CD4-positive, alpha-beta T cell treated with Interleukin-15 for 4 hours (primary cell): ENCODE measurements around the gene HIPK2.

Source experiments
- DNase-seq: peaks from one replicate; pipeline ENCODE4 v3.0.0-alpha.2; 2020; ENCODE audit warnings: low spot score

Gene HIPK2

DNA sequence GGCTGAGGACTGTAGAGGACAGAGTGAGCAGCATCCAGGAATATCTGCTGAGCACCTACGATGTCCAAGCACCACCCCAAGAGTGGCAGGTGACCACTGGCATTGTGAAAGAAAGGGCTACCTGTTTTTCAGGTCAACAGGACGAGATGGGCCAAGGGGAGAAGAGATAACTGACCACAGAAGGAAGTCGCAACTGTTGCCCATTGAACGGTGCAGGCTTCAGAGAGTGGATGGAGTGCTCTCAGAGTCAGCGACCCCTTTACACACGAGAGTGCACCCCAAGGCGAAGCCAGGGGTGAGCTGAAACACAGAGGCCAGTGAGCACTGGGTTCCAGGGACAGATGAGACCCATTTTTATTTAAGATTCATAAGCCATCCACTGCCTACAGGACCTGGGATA, 42.3 kb downstream of the HIPK2 start:
- DNase-seq: no peak

DNA sequence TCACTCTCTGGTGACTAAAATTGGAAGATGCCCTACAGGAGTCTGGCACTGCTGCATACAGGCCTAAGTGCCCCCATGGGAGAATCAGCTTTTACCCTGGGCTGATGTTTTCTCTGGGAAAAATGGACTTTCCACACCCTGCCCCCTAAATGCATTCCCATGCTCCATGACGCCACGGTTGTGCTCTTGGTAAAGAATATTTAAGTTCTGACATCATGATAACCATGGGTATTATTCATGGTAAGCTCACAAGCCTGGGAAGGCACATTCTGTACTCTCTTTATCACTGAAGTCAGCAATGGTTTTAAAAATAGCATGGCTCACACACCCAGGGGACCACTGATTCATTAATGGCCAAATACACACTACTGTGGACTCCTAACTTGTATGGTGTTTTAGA, 43.4 kb downstream of the HIPK2 start:
- DNase-seq: no peak

DNA sequence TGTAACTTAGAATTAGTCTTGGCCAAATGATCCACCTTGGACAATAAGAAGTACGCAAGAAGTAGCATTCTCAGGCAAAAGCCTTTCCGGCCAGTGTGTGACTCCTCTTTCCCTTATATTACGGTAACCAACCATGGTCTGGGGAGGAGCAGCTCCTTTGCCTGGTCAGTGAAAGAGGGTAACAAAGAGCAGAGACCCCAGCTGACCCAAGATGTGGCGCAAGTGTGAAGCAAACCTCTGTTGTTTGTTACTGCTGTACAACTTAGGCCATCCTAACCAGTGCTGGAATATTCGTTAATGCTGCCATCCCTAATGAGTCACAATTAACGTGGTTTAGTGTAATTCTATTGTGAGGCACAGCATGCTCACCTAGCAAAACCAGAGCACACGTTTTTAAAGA, 44.0 kb downstream of the HIPK2 start:
- DNase-seq: no peak

DNA sequence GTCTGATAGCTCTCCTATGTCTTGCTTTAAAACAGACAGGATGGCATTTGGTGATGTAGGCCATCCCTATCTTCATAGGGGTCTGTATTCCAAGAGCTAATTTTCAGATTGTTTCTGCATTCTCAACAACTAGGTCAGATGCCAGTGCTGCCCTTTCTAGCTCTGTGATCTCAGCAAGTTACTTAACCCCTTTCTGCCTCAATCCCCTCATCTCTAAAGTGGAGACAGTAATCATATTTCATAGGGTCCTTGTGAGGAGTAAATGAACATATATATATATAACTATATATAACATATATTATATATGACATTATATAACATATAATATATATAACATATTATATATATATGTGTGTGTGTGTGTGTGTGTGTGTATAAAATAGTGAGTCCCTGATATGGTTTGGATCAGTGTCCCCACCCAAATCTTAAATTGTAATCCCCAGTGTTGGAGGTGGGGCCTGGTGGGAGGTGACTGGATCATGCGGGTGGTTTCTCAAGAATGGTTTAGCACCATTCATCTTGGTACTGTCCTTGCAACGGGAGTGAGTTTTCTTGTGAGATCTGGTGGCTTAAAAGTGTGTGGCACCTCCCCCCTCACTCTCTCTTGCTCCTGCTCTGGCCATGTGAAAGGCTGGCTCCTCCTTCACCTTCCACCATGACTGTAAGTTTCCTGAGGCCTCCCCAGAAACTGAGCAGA, 45.2 kb downstream of the HIPK2 start:
- no peak for DNase-seq

DNA sequence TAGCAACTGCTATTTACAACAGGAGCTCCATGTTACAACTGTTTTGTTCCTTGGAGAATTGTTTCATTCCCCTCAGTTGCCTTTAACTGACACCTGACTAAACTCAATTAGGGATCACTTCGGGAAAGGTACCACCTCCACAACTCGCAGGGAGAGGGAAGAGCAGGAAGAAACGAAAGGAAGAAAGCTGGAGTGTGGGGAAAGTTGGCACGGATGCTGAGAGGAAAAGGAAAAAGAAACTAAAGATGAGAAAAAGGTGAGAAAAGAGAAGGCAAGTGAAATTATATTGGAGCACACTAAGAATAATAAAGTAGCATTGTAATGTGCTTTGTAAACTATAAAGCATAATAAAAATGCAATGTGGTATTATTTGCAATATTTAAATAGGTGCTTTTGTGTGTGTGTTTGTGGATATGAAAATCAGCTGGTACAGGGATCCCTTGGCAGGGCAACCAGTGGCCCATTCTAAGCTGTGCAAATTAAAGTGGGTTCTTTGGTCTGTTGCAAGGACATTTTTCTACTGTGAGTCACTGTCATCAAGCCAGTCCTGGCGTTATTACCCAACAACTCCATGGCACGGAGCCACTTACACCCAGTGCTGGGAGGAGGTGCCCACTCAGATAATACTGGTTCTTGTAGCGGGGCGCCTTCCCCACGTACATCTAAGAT, 45.9 kb downstream of the HIPK2 start:
- no peak for DNase-seq

DNA sequence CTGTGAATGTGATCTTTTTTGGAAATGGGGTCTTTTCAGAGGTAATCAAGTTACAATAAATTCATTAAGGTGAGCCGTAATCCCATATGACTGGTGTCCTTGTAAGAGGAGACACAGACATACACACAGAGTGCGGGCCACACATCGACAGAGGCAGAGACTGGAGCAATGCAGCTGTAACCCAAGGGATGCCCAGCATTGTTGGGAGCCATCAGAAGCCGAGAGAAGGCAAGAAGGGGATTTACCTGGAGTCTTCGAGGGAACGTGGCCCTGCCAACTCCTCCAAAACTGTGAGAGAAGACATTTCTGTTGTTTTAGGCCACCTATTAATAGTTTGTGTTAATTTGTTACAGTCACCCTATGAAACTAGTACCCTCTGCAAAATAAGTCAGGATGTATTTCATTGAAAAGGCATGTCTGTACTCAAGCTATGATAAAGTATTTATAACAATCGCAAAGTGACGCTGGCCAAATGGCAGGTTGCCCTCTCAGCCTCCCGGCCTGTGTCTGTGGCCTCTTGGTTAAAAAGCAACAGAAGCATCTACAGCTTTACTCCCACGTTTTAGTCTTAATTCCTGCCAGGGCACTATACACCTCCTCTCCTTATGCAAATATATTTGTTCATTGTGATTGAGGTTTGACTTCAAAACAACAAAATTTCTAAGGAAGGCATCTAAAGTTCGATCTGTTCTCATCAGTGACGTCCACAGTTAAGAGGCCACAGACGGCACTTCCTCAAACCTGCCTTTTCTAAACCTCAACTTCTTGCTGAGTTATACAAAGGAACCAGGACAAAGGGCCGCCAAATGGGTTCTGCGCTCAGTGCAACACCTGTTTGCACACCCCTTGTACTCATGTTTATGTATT, 46.8 kb downstream of the HIPK2 start:
- DNase-seq: peak; percentile 4

DNA sequence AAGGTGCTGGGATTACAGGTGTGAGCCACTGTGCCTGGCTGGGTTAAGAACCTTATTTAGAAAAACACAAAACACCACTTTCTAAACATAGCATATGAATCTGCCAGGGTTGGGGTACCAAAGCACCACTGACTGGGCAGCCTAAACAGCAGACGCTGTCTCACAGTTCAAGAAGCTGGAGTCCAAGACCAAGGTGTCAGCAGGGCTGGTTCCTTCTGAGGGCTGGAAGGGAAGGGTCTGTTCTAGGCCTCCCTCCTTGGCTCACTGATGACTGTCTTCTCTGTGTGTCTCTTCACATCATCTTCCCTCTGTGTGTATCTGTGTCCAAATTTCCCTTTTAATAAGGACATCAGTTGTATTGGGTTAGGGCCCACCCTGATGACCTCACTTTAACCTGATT, 49.6 kb downstream of the HIPK2 start:
- no peak for DNase-seq

DNA sequence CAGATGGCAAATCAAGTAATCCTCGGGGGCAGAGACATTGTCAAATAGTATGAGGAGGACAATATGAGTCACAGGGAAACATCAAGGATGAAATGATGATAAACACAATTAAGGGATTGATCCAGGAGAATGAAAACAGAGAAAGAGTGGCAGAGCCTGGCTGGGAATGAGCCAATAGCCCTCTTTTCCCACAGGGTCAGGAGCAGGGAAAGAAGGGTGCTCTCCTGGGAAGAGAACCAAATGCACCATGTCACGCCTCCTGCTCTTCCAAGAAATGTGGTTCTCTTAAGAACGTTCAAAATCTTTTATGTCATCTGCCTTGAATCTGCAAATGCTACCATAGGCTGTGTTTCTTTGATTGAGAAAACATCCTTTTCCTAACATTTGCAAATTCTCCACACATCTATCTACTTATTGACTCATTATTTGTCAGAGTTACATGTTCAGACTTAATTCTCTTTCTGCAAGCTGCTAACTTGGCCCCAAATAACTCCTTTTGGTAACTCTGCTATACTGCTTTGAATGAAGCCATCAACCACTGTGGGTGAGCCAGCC, 50.6 kb downstream of the HIPK2 start:
- no peak for DNase-seq

DNA sequence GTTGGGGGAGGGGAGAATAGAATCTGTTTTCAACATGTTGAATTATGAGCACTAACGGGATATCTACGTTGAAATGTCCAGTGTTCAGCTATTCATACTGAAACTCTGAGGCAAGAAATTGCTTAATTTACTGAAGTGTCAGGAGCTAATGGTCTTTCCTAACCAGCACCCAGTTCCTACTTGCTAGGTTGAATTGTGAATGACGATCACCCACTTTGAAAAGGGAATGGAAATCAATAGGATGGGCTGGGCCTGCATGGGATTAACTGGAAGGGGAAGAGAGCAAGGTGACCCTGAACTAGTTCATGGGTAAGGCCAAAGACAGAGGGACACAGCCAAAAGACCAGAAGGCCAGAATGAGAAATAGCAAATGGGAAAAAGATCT, 51.3 kb downstream of the HIPK2 start:
- DNase-seq: no peak

DNA sequence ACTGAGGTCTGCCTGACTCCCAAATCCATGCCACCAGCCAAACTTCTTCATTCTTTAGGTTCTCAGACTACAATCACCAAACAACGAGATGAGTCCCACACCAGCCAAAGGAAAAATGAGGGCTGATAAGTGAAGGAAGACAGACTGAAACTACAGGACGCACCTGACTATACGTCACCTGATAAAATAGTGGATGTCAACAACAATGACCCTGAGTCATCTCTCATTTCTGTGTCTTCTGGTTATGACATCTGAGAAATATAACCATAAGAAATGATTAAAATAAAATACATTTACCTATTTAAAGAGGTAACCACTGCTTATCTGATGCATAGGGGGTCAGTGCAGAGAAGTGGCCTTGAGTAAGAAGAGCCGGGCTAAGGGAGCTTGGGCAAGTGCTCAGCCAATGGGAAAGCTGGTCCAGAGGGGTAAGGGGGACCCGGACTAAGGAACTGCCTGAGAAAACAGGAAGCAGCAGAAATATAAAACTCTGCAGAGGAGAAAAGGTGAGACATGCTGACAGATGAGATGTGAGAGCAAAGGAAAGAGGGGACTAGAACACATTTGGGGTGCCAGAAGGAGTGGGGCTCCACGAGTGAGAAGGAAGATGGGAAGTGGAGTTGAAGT, 51.8 kb downstream of the HIPK2 start:
- DNase-seq: no peak

DNA sequence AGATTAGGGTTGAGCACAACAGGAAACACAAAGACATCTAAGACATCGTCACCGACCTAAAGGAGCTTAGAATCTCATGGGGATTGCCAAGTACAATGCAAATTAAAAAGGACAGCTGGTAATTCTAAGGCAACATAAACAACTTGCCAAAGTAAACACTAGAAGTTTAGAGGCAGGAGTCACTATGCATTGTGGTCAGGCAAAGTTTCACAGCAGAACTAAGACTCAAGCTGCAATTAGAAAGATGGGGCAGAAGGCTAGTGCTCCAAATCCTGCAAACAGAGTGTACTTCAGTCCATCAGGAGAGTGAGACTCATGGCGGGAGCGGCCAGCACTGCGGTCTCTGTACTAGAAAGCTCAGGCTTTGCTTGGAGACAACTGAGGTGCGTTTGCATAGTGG, 52.7 kb downstream of the HIPK2 start:
- DNase-seq: no peak

DNA sequence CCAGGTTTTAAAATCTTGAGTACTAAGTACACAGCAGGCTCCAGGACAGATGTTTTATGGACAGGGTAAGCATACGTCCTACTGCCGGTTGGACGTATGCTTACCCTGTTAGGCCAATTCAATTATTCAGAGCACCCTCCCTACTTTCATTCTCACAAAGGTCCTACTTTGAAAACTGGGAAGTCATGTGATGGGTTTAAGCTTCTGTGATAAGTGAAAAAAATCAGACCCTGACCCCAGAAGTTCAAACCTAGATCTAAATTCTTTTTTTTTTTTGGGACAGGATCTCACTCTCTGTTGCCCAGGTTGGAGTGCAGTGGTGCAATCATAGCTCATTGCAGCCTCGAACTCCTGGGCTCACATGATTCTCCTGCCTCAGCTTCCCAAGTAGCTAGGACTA, 55.2 kb downstream of the HIPK2 start:
- DNase-seq: no peak

DNA sequence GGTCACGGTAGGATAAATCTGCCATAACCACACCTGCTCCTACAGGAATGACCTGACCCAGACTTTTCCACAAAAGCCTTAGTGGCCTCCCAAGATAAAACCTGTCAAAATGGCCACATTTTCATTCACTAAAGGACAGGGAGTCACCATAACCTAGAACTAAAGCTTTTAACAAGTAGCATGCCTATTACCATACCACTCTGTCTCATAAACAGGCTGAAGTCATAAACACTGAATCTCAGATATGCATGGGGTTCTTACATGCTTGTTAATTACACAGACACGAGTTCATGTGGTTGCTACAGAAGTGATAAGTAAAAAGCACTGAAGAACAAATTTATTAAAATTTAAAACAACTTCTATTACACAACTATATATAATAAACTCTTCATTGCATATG, 56.0 kb downstream of the HIPK2 start:
- DNase-seq: no peak

DNA sequence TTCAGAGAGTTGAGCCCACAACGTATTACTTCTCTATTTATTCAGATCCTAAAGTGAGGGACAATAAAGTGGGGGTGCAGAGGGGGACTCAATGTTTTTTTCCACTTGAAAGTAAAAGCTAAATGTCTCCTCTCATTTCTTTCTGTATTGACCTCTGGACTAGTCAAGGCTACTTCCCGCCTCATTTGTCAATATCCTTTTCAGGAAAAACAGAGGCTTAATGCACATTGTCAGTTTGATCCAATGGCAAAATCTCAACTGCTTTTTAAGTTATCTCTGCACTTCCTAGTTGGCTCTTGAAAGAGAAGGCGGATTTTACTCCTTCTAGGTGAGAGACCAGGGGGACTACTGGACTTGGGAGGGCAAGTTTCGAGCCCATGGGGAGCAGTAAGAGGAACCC, 56.4 kb downstream of the HIPK2 start:
- DNase-seq: no peak

DNA sequence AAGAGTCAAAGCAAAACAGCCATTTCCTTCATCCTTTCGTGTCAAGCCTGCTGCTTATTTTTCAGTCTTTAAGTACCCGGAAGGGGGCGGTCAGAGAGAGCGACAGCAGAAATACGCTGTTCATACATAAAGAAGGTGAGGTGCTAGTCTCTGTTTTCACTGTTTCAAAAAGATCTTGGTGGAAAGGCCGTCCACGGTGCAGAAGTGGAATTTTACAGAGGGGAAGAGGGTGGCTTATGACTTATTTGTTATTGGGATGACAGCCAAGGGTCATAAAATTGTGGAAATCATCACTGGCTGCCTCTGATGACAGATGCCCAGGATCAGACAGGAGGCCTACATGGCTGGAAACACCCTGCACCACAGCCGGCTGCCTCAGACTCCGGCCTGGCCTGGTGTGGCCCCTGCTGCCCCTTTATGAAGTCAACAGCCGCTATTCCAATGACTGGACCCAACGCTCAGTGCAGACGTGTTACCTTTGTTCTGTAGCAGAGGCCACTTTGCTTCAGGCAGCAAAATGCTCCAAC, 57.0 kb downstream of the HIPK2 start:
- no peak for DNase-seq

DNA sequence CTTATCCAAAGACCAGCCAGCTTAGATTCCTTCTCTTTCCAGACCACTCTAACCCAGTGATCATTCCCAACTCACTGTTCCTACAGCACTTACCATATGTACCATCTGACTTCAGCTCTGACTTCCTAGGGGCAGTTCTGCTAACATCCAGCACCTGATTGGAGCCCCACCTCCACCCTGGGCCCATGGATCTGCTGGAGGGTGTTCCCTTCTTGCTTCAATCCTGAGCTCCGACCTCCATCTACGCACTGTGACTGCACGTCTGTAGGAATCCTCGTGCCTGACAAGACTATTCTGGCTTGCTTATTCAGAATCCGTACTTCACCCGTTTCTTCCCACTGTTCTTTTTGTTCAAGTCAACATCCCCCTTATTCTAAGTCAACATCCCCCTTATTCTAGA, 57.6 kb downstream of the HIPK2 start:
- no peak for DNase-seq

DNA sequence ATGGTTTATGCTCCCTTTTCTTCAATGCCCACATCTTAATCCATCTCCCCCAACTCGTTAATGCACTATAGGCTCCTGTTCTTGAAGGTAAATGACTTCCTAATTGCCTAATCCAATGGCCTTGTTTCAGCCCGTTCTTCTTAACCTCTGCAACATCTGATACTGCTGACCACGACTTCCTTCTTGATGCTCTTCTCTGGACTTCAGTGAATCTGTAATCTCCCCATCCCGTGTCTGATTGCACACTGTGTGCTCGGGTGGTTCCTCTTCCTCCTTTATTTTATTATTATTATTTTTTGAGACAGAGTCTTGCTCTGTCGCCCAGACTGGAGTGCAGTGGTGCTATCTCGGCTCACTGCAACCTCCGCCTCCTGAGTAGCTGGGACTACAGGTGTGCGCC, 58.9 kb downstream of the HIPK2 start:
- no peak for DNase-seq

DNA sequence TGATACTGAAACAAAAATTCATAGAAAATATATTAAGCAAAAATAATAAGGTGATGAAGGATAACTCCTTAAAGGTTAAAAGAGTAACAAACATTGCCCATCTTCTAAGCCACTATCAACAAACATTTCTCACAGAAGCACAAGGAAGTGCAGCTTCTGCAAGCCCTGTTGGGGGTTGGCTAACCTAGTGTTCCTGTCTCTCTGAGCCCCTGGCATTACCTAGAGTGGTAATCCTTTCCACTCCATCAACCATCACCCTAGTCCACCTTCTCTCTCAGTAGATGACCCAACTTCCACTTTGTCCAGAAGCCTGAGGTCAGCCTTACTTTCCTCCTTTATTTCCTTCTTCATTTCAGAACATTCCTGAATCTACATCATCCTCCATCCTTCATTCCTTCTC, 59.7 kb downstream of the HIPK2 start:
- no peak for DNase-seq

DNA sequence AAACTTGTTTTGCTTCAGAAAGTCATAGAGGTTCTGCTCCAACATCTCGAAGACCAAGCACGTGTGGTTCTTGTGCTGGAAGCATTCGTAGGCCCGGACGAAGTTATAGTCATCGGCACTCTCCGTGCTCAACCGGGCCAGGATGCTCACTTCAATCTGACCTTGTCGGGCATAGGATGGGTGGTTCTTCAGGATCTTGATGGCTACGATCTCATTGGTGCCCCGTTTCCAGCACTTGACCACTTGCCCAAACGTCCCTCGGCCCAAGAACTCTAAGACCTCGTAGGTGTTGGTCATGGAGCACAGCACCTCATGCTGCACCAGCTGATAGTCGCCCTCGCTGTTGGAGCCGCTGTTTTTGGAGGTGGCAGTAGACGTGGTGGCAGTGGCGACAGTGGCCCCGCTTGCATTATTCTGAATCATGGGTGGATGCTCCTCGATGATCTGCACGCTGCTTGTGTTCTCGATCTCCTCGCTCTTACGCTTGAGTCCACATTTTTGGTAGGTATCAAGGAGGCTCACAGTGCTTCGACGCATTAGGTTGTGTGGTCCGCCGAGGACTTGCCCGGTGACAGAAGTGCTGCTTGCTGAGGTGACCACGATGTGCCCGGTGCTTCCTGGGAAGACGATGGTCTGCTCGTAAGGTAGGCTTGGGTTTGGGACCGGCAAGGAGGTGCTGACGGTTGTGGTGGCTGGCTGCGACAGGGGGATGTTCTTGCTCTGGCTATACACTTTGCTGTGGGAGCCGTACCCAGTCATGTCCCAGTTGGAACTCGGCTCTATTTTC, 61.4 kb downstream of the HIPK2 start:
- no peak for DNase-seq

DNA sequence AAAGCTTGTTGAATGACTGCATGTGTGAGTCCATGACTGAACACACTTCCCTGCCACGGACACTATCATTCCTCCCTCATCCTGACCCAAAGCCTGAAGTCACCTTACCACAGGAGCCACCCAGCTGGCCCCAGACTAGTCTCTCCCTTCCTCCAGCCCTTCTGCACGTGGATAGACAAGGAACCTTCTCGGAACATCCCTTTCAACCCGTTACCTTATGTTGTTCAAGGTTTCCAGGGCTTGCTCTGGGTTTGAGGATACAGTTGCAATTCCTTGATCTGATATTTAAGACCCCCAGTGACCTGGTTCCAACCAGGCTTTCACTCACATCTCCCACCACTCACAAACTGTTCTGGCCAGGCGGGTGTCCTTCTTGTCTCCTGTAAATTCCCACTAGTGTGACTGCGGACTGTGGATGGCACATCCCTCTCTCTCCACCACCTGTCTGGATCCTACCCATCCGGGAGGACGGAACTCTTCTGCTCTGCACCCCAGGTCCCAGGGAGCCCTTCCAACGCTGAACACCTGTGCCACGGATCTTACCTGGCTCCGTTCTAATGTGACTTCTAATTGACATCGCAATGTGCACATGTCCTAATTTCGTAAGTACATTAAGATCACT, 62.5 kb downstream of the HIPK2 start:
- DNase-seq: no peak
